ENCODE results near the gene OR8B2.

DNA sequence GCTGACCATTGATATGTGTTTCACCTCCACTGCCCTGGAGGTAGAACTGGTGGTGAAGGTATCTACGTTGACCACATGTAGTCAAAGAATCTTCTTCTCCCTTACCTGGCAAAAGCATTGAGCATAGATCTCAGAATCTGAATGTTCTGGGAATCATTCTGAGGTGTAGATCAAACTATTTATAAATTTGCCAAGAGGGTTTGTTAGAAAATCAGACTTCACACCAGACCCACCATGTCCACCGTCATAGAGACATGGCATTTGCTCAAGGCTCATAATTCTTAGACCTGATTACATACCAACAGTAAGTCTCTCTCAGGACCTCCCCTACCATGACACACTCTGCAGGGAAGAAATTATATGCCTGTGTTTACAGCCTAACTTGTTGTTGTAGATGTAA, at the start of gene OR8B2:
- TF ChIP-seq EZH2 (IDR thresholded peaks at IDR 0.05), result no peak
- TF ChIP-seq, protein P1, sequence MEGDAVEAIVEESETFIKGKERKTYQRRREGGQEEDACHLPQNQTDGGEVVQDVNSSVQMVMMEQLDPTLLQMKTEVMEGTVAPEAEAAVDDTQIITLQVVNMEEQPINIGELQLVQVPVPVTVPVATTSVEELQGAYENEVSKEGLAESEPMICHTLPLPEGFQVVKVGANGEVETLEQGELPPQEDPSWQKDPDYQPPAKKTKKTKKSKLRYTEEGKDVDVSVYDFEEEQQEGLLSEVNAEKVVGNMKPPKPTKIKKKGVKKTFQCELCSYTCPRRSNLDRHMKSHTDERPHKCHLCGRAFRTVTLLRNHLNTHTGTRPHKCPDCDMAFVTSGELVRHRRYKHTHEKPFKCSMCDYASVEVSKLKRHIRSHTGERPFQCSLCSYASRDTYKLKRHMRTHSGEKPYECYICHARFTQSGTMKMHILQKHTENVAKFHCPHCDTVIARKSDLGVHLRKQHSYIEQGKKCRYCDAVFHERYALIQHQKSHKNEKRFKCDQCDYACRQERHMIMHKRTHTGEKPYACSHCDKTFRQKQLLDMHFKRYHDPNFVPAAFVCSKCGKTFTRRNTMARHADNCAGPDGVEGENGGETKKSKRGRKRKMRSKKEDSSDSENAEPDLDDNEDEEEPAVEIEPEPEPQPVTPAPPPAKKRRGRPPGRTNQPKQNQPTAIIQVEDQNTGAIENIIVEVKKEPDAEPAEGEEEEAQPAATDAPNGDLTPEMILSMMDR (IDR thresholded peaks at IDR 0.05 in 2 of 3, conservative IDR thresholded peaks at IDR 0.05 in 1 of 3; ENCODE audit: borderline replicate concordance in 1 of 3, insufficient read depth in 1 of 3, low read depth in 2 of 3, low read length in 2 of 3), result no peak
- TF ChIP-seq POLR2A (IDR thresholded peaks at IDR 0.05; ENCODE audit: borderline replicate concordance, extremely low read depth, insufficient read depth, insufficient read length), result no peak
- no peak for TF ChIP-seq POLR2AphosphoS5 (IDR thresholded peaks at IDR 0.05; ENCODE audit: low read depth, low read length)
- TF ChIP-seq EZH2phosphoT487 (IDR thresholded peaks at IDR 0.05; ENCODE audit: borderline replicate concordance), result no peak
- no peak for TF ChIP-seq FOSL1 (IDR thresholded peaks at IDR 0.05; ENCODE audit: low read depth)
- TF ChIP-seq CEBPB (IDR thresholded peaks at IDR 0.05; ENCODE audit: low read depth), result no peak
- TF ChIP-seq YY1 (IDR thresholded peaks at IDR 0.05; ENCODE audit: extremely low read depth, insufficient replicate concordance, low read depth, low read length), result no peak
- TF ChIP-seq SIN3A (IDR thresholded peaks at IDR 0.05; ENCODE audit: low read depth), result no peak
- TF ChIP-seq ZFX (IDR thresholded peaks at IDR 0.05), result no peak
- no peak for TF ChIP-seq JUND (IDR thresholded peaks at IDR 0.05)
- TF ChIP-seq ATF3 (IDR thresholded peaks at IDR 0.05), result no peak
- TF ChIP-seq, protein P2, sequence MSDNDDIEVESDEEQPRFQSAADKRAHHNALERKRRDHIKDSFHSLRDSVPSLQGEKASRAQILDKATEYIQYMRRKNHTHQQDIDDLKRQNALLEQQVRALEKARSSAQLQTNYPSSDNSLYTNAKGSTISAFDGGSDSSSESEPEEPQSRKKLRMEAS (IDR thresholded peaks at IDR 0.05), result no peak

Data from HCT116 (cell line).